Esophagus muscularis mucosa (tissue), 4 donors: ENCODE measurements around the gene ADAMTS17. TPM values are rescaled to one million over a fixed set of nuclear protein-coding genes. Genes with fewer than 3 reads are reported as not detected.

Experiments
- DNase-seq: peaks from one replicate; pipeline ENCODE4 v3.0.0-alpha.2; 2017; ENCODE audit errors: extremely low spot score
- H3K27ac ChIP-seq, 4 donors: fragments of 200-600 bp; sonication (generic); replicated peaks in 1 of 4; 1 replicate in 3 of 4; 2 replicates in 1 of 4; pipeline ENCODE4 v1.5.1; 2016 to 2019; ENCODE audit warnings: mild to moderate bottlenecking in 1 of 4
- H3K27me3 ChIP-seq, 4 donors: fragments of 200-600 bp; sonication (generic); one replicate each; pipeline versions ENCODE4 v1.5.1 to v1.6.0; 2016 to 2019
- H3K36me3 ChIP-seq, 4 donors: fragments of 200-600 bp; sonication (generic); one replicate each; pipeline ENCODE4 v1.5.1; 2016 to 2019
- H3K4me1 ChIP-seq, 4 donors: fragments of 200-600 bp; sonication (generic); one replicate each; pipeline ENCODE4 v1.5.1; 2016 to 2019
- H3K4me3 ChIP-seq, 4 donors: fragments of 200-600 bp; sonication (generic); 1 replicate in 2 of 4; 2 replicates in 2 of 4; pipeline ENCODE4 v1.5.1; 2016 to 2019; ENCODE audit warnings: mild to moderate bottlenecking in 4 of 4, moderate library complexity in 1 of 4
- H3K9me3 ChIP-seq, 4 donors: fragments of 200-600 bp; sonication (generic); 1 replicate in 3 of 4; 2 replicates in 1 of 4; pipeline ENCODE4 v1.5.1; 2016 to 2019
- EP300 ChIP-seq: sonication (generic); formaldehyde crosslinking; IDR thresholded peaks from one replicate; pipeline ENCODE4 v1.6.1; 2017; ENCODE audit warnings: antibody characterized with exemption
- POLR2A ChIP-seq: fragments of 450-650 bp; IDR thresholded peaks from one replicate; pipeline ENCODE4 v1.6.1; 2017; ENCODE audit warnings: antibody characterized with exemption, moderate library complexity, mild to moderate bottlenecking, low read depth
- POLR2AphosphoS5 ChIP-seq, 2 donors: sonication (generic); formaldehyde crosslinking; IDR thresholded peaks; one replicate each; pipeline ENCODE4 v1.6.1; 2017; ENCODE audit warnings: antibody characterized with exemption in 2 of 2
- WGBS: methylation state at CpG from one replicate; pipeline ENCODE4 v1.1.5; 2018; 5-methylcytosine and 5-hydroxymethylcytosine counted together
- intact Hi-C: fragments of 100-400 bp; cut with DNase I; formaldehyde crosslinking; loops from one replicate; pipeline ENCODE4 v1.15.1; 2023
- total RNA-seq, 4 donors: library from RNA; depleted of rRNA; stranded (reverse); fragments of >200 nt; gene quantifications; one replicate each; pipeline versions ENCODE4 v1.1.0 to v1.2.1, GENCODE V29; 2016
- TF ChIP-seq, protein P1 (sequence below), 3 experiments: fragments of 200-600 bp in 2 of 3; fragments of 450-650 bp in 1 of 3; sonication (generic) in 2 of 3; IDR thresholded peaks; one replicate each; pipeline ENCODE4 v1.5.1; 2017 to 2019; ENCODE audit warnings: antibody characterized with exemption in 3 of 3, mild to moderate bottlenecking in 2 of 3, moderate library complexity in 1 of 3

The ADAMTS17 gene
- total RNA-seq, 4 donors from 2014 or later: 5.3 to 12.0 (median 6.6) TPM

DNA sequence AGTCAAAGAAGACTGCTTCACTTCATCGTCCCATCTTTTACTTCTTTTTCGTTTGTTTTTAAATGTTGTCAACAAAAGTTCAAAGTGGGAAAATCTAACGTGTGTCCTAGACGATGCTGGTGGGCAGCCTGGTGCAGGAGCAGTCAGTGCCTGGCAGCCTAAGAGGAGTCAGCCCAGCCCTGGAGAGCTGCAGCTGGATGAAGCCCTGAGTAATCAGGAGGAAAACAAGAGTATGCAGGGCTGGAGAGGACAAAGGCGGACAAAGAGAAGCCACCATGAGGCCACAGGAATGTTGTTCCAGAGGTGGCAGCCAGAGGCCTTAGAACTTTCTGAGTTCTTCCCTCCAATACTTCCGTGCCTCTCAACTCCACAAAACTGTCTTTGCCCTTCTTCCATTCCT lies 5.7 kb downstream of the ADAMTS17 start:
- Histone ChIP-seq H3K36me3 (no peaks in the 10 kb centered on the region), H3K27ac (no peak overlapping the region), H3K27me3 (peaks cover 0 to 6% (median 0%) of the 10 kb centered on the region in 4 donors), H3K9me3 (no peaks in the 10 kb centered on the region), H3K4me1 (peaks cover 0 to 38% (median 29%) of the 10 kb centered on the region in 4 donors), H3K4me3 (no peak overlapping the region)
- WGBS: 48% methylated on average over 6 of the region's 6 CpGs
- intact Hi-C loops: loop anchor here (10.0 kb wide), 1 partner anchor 131 kb away; no protein-coding TSS in a partner anchor
- TF ChIP-seq POLR2AphosphoS5 (IDR thresholded peaks at IDR 0.05) (no peak), EP300 (no peak)
- peak; percentile 91 for DNase-seq

DNA sequence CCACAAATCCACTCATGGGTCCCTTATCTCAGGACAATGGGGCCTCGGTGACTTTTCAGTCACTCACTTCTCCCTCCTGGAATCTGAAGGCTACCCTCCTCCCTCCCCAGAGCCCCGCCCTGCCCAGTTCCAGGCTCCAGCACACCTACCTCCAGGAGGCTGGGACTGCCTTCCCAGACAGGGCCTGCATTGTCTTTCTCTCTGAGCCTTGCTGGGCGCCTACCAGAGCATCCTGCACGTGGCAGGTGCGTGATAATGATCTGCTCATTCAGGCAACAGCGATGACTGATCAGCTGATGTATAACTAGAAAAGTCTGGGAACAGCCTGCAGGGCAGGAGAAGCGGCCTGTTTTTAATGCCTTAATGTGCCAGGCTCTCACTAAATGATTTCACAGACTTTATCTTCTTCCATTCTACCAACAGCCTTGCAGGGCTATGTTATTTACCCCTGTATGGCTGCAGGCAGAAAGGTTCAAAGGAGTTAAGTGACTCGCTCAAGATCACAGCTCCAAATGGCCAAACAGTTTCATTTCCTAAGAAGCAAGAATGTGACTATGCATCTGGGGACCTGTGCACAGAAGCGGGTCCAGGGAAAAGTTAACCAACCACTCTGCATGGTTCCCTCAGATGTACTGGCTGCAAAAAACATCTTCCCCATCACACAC lies 6.3 kb downstream of the ADAMTS17 start:
- peaks cover 0 to under 1% (median 0%) of the 10 kb centered on the region in 4 donors for H3K27me3 ChIP-seq
- intact Hi-C loops: loop anchor here (10.0 kb wide), 1 partner anchor 131 kb away; no protein-coding TSS in a partner anchor
- no peak overlapping the region for H3K4me3 ChIP-seq
- H3K27ac ChIP-seq: no peak overlapping the region
- H3K36me3 ChIP-seq: peaks cover 0 to 2% (median under 1%) of the 10 kb centered on the region in 4 donors
- WGBS: 84% methylated on average over 9 of the region's 9 CpGs
- H3K9me3 ChIP-seq: no peaks in the 10 kb centered on the region
- peaks cover 0 to 32% (median 23%) of the 10 kb centered on the region in 4 donors for H3K4me1 ChIP-seq
- DNase-seq: peak; percentile 88
- no peak for TF ChIP-seq POLR2AphosphoS5 (IDR thresholded peaks at IDR 0.05)
- TF ChIP-seq EP300: no peak

- intact Hi-C loops: loop anchor here (10.0 kb wide), 1 partner anchor 130 kb away; no protein-coding TSS in a partner anchor
- DNase-seq: peak; percentile 55
- TF ChIP-seq, protein P1, sequence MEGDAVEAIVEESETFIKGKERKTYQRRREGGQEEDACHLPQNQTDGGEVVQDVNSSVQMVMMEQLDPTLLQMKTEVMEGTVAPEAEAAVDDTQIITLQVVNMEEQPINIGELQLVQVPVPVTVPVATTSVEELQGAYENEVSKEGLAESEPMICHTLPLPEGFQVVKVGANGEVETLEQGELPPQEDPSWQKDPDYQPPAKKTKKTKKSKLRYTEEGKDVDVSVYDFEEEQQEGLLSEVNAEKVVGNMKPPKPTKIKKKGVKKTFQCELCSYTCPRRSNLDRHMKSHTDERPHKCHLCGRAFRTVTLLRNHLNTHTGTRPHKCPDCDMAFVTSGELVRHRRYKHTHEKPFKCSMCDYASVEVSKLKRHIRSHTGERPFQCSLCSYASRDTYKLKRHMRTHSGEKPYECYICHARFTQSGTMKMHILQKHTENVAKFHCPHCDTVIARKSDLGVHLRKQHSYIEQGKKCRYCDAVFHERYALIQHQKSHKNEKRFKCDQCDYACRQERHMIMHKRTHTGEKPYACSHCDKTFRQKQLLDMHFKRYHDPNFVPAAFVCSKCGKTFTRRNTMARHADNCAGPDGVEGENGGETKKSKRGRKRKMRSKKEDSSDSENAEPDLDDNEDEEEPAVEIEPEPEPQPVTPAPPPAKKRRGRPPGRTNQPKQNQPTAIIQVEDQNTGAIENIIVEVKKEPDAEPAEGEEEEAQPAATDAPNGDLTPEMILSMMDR (IDR thresholded peaks at IDR 0.05): no peak
- TF ChIP-seq EP300 (no peak), POLR2AphosphoS5 (IDR thresholded peaks at IDR 0.05) (no peak), POLR2A (no peak)
- no peaks in the 10 kb centered on the region for H3K9me3 ChIP-seq
- H3K36me3 ChIP-seq: peaks cover 0 to 5% (median 1%) of the 10 kb centered on the region in 4 donors
- peaks cover 0 to 27% (median 18%) of the 10 kb centered on the region in 4 donors for H3K4me1 ChIP-seq
- H3K4me3 ChIP-seq: no peak overlapping the region
- H3K27ac ChIP-seq: no peak overlapping the region
- 79% methylated on average over 11 of the region's 11 CpGs for WGBS
- H3K27me3 ChIP-seq: no peaks in the 10 kb centered on the region
Measured at GRCh38 chr15:100334905-100335304, 6.9 kb downstream of the ADAMTS17 start.

- 90% methylated on average over 19 of the region's 19 CpGs for WGBS
- intact Hi-C loops: loop anchor here (10.0 kb wide), 1 partner anchor 130 kb away; no protein-coding TSS in a partner anchor
Measured at GRCh38 chr15:100334456-100334855, 7.3 kb downstream of the ADAMTS17 start.

DNA sequence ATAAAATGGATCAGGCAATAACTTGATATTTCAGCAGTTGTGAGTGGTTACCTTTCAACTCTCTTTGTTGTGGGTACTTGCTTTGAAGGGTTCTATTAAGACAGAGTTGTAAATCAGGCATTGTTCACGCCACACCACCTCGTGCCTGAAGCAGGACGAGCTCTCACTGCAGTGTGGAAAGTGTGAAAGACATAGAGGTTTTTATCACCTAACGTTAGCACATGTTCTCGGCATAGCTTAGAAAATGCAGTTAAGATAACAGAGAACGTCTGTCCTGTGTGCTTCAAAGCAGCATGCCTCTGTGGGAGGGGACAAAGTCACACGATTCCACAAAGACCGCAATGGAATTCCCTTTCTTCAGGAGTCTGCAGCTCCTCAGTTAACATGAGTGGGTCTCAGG lies 7.8 kb downstream of the ADAMTS17 start:
- DNase-seq: peak; percentile 39
- Histone ChIP-seq H3K4me1 (peaks cover 0 to 18% (median 11%) of the 10 kb centered on the region in 4 donors), H3K36me3 (peaks cover 0 to 5% (median 1%) of the 10 kb centered on the region in 4 donors), H3K27ac (no peak overlapping the region), H3K4me3 (no peak overlapping the region), H3K9me3 (no peaks in the 10 kb centered on the region), H3K27me3 (no peaks in the 10 kb centered on the region)
- intact Hi-C loops: loop anchor here (10.0 kb wide), 1 partner anchor 129 kb away; no protein-coding TSS in a partner anchor
- TF ChIP-seq EP300: no peak
- TF ChIP-seq POLR2A: no peak
- TF ChIP-seq POLR2AphosphoS5 (IDR thresholded peaks at IDR 0.05): no peak
- TF ChIP-seq, protein P1 (IDR thresholded peaks at IDR 0.05): no peak
- 87% methylated on average over 5 of the region's 8 CpGs for WGBS

More at GRCh38 chr15:100334456-100334855, 7.3 kb downstream of the ADAMTS17 start:
- Histone ChIP-seq H3K36me3 (peaks cover 0 to 5% (median 1%) of the 10 kb centered on the region in 4 donors), H3K4me1 (peaks cover 0 to 22% (median 15%) of the 10 kb centered on the region in 4 donors), H3K9me3 (no peaks in the 10 kb centered on the region), H3K4me3 (no peak overlapping the region), H3K27ac (no peak overlapping the region), H3K27me3 (no peaks in the 10 kb centered on the region)
- peak; percentile 57 for DNase-seq
- TF ChIP-seq POLR2A: no peak
- no peak for TF ChIP-seq EP300
- no peak for TF ChIP-seq POLR2AphosphoS5 (IDR thresholded peaks at IDR 0.05)
- TF ChIP-seq, protein P1 (IDR thresholded peaks at IDR 0.05): no peak
